Putamen (tissue), 1 donor: ENCODE measurements around the gene SCRN1.

Experiments used
- DNase-seq: peaks from one replicate; pipeline ENCODE4 v3.0.0-alpha.2; 2016; ENCODE audit warnings: low spot score

SCRN1 gene

GRCh38 chr7:29989257-29989995 is at the start of gene SCRN1:
Gene SCRN1, minus strand, starts transcription at chr7:29989801. Its CDS starts 20,734 bp downstream, at chr7:29969067.
- DNase-seq, result peak; percentile 47

GRCh38 chr7:30038196-30038980 is 48.8 kb upstream of the SCRN1 start:
- no peak for DNase-seq

- DNase-seq, result no peak
These were observed 46.6 kb upstream of the SCRN1 start for GRCh38 chr7:30036220-30036619.

- DNase-seq, result no peak
These were observed 44.9 kb upstream of the SCRN1 start for GRCh38 chr7:30034501-30034900.

GRCh38 chr7:30032310-30033125 is 42.9 kb upstream of the SCRN1 start:
- no peak for DNase-seq

- DNase-seq, result no peak
These were observed 40.1 kb upstream of the SCRN1 start for GRCh38 chr7:30029696-30030095.

- DNase-seq, result peak; percentile 57
These were observed 39.4 kb upstream of the SCRN1 start for GRCh38 chr7:30028749-30029635.

GRCh38 chr7:30028216-30028748 is 38.7 kb upstream of the SCRN1 start, which contains the start of gene PLEKHA8:
Gene PLEKHA8, plus strand, starts transcription at chr7:30028412. Its CDS starts 351 bp downstream, at chr7:30028763.
- DNase-seq, result peak; percentile 90

GRCh38 chr7:30027740-30028215 is 38.2 kb upstream of the SCRN1 start:
- no peak for DNase-seq

GRCh38 chr7:30027065-30027456 is 37.5 kb upstream of the SCRN1 start:
- DNase-seq, result no peak

- peak; percentile 98 for DNase-seq
These were observed 36.8 kb upstream of the SCRN1 start, which contains the start of gene FKBP14 for GRCh38 chr7:30026229-30027064. Gene FKBP14, minus strand, starts transcription at chr7:30026702. Its CDS starts 194 bp downstream, at chr7:30026508.

- DNase-seq, result no peak
These were observed 33.9 kb upstream of the SCRN1 start for GRCh38 chr7:30023524-30023923.

GRCh38 chr7:30022991-30023390 is 33.4 kb upstream of the SCRN1 start:
- DNase-seq, result no peak

GRCh38 chr7:30020535-30020934 is 30.9 kb upstream of the SCRN1 start:
- no peak for DNase-seq

GRCh38 chr7:30019960-30020359 is 30.4 kb upstream of the SCRN1 start:
- no peak for DNase-seq

GRCh38 chr7:30019387-30019786 is 29.8 kb upstream of the SCRN1 start:
- DNase-seq, result no peak

- no peak for DNase-seq
These were observed 28.9 kb upstream of the SCRN1 start for GRCh38 chr7:30018451-30018850.

- DNase-seq, result no peak
These were observed 23.2 kb upstream of the SCRN1 start for GRCh38 chr7:30012757-30013156.

- DNase-seq, result no peak
These were observed 20.4 kb upstream of the SCRN1 start for GRCh38 chr7:30010021-30010420.

- DNase-seq, result peak; percentile 33
These were observed 15.9 kb upstream of the SCRN1 start for GRCh38 chr7:30005464-30005863.
